Kidney epithelial cell (primary cell): ENCODE data around the gene MORN4. TPM values are rescaled to one million over a fixed set of nuclear protein-coding genes. Genes with fewer than 3 reads are reported as not detected.
A peak's percentile ranks its signal among the peaks of the same experiment; 100 is the strongest.
"Not testable (repeated sequence)": the region's sequence is repeated elsewhere in the genome, so short reads cannot be mapped to it uniquely, and the experiment has no call there.

Experiments used
- DNase-seq: peaks from one replicate; pipeline ENCODE4 v3.0.0-alpha.2; 2010; ENCODE audit warnings: low read depth
- H3K27me3 ChIP-seq: 2 replicates; pipeline ENCODE4 v1.6.0; 2011; ENCODE audit warnings: low read length; ENCODE audit not compliant: control insufficient read depth, insufficient read depth
- H3K36me3 ChIP-seq: 2 replicates; pipeline ENCODE4 v1.5.1; 2011; ENCODE audit warnings: low read length; ENCODE audit not compliant: control insufficient read depth, insufficient read depth
- H3K4me3 ChIP-seq: 2 replicates; pipeline ENCODE4 v1.5.1; 2011; ENCODE audit warnings: low read depth, mild to moderate bottlenecking, control low read depth, low read length
- total RNA-seq: library from RNA; depleted of rRNA; stranded (reverse); fragments of >200 nt; gene quantifications from 2 replicates; pipeline ENCODE4 v1.2.3, GENCODE V29; 2015
- TF ChIP-seq, protein P1 (sequence below): IDR thresholded peaks from 2 replicates; pipeline ENCODE4 v1.5.1; 2011; ENCODE audit warnings: mild to moderate bottlenecking, moderate library complexity, low read length, control low read depth, inconsistent platforms; ENCODE audit not compliant: insufficient read depth, poor library complexity, severe bottlenecking

Gene MORN4
- total RNA-seq, 1 donor from 2014 or later, result 12.4 TPM

DNA sequence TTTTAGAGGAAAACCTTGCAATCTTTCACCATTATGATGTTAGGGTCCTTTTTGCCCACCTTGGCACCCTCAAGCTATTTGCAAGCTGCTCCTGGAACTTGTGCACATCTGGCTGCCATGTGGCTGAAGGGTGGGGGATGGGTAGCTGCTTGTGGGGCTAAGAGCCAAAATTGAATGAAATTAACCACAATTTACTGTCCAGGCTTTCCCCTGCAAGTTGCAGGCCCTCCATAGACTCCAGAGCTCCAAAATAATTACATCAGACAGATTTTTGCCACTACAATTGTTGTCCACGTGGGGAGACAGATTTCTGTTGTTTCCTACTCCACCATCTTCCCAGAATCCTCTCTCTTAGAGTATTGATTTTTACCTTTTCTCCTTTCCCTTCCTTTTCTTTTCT lies 26.3 kb upstream of the MORN4 start:
- peaks cover 1% of the 10 kb centered on the region for H3K36me3 ChIP-seq
- H3K4me3 ChIP-seq, result no peak overlapping the region
- DNase-seq, result no peak

DNA sequence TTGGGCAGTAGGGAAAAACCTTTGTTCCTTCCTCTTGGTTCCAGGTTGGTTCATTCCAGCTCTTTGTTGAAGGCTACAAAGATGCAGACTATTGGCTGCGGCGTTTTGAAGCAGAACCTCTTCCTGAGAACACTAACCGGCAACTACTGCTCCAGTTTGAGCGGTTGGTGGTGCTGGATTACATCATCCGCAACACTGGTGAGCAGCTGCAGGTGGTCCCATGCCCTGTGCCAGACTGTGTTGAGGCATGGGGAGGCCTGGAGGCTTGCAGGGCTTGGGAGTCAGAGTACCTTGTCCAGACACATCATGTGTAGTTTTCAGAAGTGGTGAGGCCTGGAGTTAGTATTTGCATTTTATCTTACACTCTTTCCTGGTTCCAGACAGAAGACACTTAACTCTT lies 23.5 kb upstream of the MORN4 start:
- TF ChIP-seq, protein P1, sequence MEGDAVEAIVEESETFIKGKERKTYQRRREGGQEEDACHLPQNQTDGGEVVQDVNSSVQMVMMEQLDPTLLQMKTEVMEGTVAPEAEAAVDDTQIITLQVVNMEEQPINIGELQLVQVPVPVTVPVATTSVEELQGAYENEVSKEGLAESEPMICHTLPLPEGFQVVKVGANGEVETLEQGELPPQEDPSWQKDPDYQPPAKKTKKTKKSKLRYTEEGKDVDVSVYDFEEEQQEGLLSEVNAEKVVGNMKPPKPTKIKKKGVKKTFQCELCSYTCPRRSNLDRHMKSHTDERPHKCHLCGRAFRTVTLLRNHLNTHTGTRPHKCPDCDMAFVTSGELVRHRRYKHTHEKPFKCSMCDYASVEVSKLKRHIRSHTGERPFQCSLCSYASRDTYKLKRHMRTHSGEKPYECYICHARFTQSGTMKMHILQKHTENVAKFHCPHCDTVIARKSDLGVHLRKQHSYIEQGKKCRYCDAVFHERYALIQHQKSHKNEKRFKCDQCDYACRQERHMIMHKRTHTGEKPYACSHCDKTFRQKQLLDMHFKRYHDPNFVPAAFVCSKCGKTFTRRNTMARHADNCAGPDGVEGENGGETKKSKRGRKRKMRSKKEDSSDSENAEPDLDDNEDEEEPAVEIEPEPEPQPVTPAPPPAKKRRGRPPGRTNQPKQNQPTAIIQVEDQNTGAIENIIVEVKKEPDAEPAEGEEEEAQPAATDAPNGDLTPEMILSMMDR, result no peak
- Histone ChIP-seq H3K27me3 (no peaks in the 10 kb centered on the region), H3K36me3 (no peaks in the 10 kb centered on the region), H3K4me3 (no peak overlapping the region)
- DNase-seq, result no peak

More for the DNA sequence above, 26.3 kb upstream of the MORN4 start:
- no peaks in the 10 kb centered on the region for H3K27me3 ChIP-seq
- TF ChIP-seq, protein P1, result no peak

DNA sequence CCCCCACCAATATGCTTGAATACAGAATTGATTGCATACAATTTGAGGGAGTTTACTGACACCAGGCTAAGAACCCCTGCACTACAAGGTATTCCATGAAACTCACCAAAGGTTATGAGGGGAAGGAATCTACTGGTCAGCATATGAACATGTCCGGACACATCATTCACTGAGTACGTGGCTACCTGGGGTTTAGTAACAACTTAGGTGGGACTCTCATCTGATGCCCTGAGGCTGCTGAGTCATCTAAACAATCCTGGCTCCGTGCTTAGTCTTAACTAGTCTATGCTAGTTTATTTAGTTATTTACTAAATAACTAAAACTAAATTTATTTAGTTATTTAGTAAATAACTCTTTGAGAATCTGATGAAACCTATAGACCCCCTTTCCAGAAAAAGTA lies 18.5 kb upstream of the MORN4 start:
- Histone ChIP-seq H3K27me3 (no peaks in the 10 kb centered on the region), H3K4me3 (no peak overlapping the region), H3K36me3 (no peaks in the 10 kb centered on the region)
- TF ChIP-seq, protein P1, result no peak
- DNase-seq, result no peak

DNA sequence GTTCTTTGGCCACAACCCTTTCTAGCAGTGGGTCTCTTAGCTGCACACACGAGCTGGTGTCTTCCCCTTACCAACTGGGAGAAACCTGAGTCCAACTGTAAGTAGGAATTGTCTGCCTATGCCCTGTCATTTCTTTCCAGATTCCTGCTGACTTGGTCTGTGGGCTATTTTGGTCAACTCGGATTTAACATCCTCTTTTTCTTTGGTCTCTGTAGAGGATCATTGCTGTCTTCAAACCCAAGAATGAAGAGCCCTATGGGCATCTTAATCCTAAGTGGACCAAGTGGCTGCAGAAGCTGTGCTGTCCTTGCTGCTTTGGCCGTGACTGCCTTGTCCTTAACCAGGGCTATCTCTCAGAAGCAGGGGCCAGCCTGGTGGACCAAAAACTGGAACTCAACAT lies 17.4 kb upstream of the MORN4 start:
- no peak for DNase-seq
- H3K36me3 ChIP-seq, result no peaks in the 10 kb centered on the region
- no peak overlapping the region for H3K4me3 ChIP-seq
- TF ChIP-seq, protein P1, result no peak
- H3K27me3 ChIP-seq, result no peaks in the 10 kb centered on the region

DNA sequence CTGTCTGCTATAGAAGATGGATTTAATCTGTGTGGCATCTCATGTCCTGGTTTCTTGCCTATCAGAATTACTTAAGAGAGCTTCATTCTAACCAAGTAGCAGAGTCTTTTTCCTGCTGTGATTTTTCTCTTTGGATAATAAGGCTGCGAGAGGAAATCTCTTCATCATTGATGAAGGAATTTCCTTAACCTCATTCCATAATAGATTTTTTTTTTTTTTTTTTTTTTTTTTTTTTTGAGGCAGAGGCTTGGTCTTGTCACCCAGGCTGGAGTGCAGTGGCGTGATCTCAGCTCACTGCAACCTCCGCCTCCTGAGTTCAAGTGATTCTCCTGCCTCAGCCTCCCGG lies 16.1 kb upstream of the MORN4 start:
- H3K27me3 ChIP-seq, DNase-seq, H3K36me3 ChIP-seq, H3K4me3 ChIP-seq: not testable (repeated sequence)

DNA sequence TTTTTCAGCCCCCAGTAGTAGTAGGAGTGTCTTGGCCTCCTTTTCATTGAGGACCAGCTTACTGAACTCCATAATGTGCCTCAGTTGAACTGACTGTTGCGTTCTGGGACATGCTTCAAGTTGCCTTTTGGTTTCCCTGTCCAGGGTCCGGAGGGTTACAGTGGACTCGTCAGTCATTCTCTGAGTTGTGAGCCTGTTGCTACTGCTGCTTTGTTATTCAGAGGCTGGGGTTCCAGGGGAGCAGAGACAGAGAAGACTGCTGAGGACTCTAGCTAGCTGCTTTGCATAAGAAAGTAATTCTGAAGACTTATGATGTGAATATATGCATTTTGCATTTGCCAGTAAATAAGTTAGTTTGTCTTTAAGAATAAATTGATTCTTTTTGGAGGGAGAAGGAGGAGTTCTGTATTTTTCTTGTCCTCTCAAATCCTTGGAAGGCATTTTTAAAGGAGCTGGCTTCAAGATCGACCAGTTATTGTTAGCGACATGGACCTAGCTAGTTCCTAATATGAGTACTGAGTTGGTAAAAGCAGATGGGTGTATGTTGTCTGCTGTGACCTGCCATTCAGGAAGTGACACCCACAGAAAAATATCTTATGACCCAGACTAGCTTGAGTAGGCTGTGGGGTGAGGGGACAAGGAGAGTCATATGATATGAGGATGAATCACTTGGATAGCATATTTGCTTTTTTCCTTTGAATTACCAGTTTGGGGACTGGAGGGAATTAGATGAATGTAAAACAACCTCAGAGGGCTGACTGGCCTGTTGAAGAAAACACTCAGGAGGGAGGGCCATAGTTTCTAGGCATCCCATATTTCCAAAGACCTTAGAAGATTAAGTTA lies 15.5 kb upstream of the MORN4 start:
- TF ChIP-seq, protein P1, result no peak
- DNase-seq, result peak; percentile 77
- Histone ChIP-seq H3K36me3 (peaks cover 2% of the 10 kb centered on the region), H3K27me3 (no peaks in the 10 kb centered on the region), H3K4me3 (no peak overlapping the region)
